Common myeloid progenitor, CD34-positive (primary cell): ENCODE data around the gene CDC5L.

ENCODE experiments used
- CTCF ChIA-PET: fragments of 350-600 bp; sonication (Branson Sonifier 250); formaldehyde crosslinking; loops from one replicate; lab custom pipeline; 2021; ENCODE audit warnings: antibody characterized with exemption; lab: Charles Lee
- POLR2A ChIA-PET: fragments of 350-600 bp; sonication (Branson Sonifier 250); formaldehyde crosslinking; loops from one replicate; lab custom pipeline; 2021; ENCODE audit warnings: antibody characterized with exemption; lab: Charles Lee
- DNase-seq, 3 donors: peaks; one replicate each; pipeline versions ENCODE4 v3.0.0 to v3.0.0-alpha.2; 2013
- H3K27ac ChIP-seq, 2 experiments: 1 replicate in 1 of 2; 2 replicates in 1 of 2; pipeline ENCODE4 v1.7.0; 2013; ENCODE audit warnings: inconsistent platforms in 2 of 2, low read length in 2 of 2, mild to moderate bottlenecking in 2 of 2, low read depth in 1 of 2, moderate library complexity in 1 of 2; ENCODE audit not compliant: severe bottlenecking in 2 of 2, insufficient read depth in 1 of 2, poor library complexity in 1 of 2
- H3K27me3 ChIP-seq, 5 experiments: replicated peaks in 2 of 5; 1 replicate in 3 of 5; 2 replicates in 2 of 5; pipeline versions ENCODE4 v1.6.1 to v1.7.0; 2013; ENCODE audit warnings: low read length in 4 of 5, mild to moderate bottlenecking in 2 of 5, moderate library complexity in 2 of 5, inconsistent platforms in 1 of 5; ENCODE audit not compliant: insufficient read depth in 5 of 5, control insufficient read depth in 4 of 5
- H3K36me3 ChIP-seq, 4 experiments: 1 replicate in 2 of 4; 2 replicates in 2 of 4; pipeline versions ENCODE4 v1.6.1 to v1.7.0; 2013; ENCODE audit warnings: low read length in 3 of 4, control low read depth in 1 of 4, mild to moderate bottlenecking in 1 of 4; ENCODE audit not compliant: control insufficient read depth in 4 of 4, insufficient read depth in 4 of 4
- H3K4me1 ChIP-seq, 4 experiments: 1 replicate in 3 of 4; 2 replicates in 1 of 4; pipeline versions ENCODE4 v1.6.1 to v1.7.1; 2013; ENCODE audit warnings: low read length in 3 of 4, mild to moderate bottlenecking in 3 of 4, control low read depth in 1 of 4, inconsistent platforms in 1 of 4, moderate library complexity in 1 of 4; ENCODE audit not compliant: control insufficient read depth in 4 of 4, insufficient read depth in 4 of 4; ENCODE audit errors: control extremely low read depth in 1 of 4
- H3K4me3 ChIP-seq, 7 experiments: 1 replicate in 4 of 7; 2 replicates in 3 of 7; pipeline versions ENCODE4 v1.5.1 to v1.7.0; 2013; ENCODE audit warnings: mild to moderate bottlenecking in 7 of 7, low read length in 6 of 7, moderate library complexity in 6 of 7, inconsistent platforms in 2 of 7, low read depth in 2 of 7, control low read depth in 1 of 7; ENCODE audit not compliant: insufficient read depth in 4 of 7, control insufficient read depth in 1 of 7; ENCODE audit errors: extremely low read depth in 1 of 7
- H3K9me3 ChIP-seq, 5 experiments: 1 replicate in 4 of 5; 2 replicates in 1 of 5; pipeline versions ENCODE4 v1.6.1 to v1.7.1; 2013; ENCODE audit warnings: low read length in 4 of 5, mild to moderate bottlenecking in 2 of 5, inconsistent platforms in 1 of 5, low read depth in 1 of 5, moderate library complexity in 1 of 5; ENCODE audit not compliant: control insufficient read depth in 4 of 5, insufficient read depth in 2 of 5; ENCODE audit errors: control extremely low read depth in 1 of 5
- WGBS: methylation state at CpG from one replicate; pipeline ENCODE4 v1.1.5; 2013; ENCODE audit not compliant: insufficient coverage; 5-methylcytosine and 5-hydroxymethylcytosine counted together

CDC5L gene

DNA sequence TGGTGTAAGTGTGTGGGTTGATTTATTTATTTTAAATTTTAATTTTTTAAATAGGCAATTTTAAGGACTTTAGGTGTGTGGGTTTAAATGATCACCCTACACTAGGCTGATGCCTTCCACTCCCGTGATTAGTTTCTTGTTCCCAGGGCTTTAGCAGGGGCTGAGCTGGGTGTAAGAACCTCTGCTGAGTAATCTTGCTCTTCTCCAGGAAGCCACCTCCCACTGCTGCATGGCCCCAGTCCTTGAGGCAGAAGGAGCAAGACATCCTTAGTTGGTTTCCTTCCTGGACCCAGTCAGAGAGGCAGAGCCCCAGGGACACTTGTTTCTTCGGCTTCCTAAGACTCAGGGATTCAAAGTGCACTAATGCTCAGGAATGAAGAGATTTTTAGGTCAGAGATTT is 19.8 kb upstream of the CDC5L start:
- Histone ChIP-seq H3K4me3 (no peak overlapping the region), H3K27ac (no peak overlapping the region), H3K27me3 (no peaks in the 10 kb centered on the region), H3K9me3 (no peaks in the 10 kb centered on the region), H3K4me1 (peaks cover 0 to 6% (median 3%) of the 10 kb centered on the region in 4 experiments), H3K36me3 (no peaks in the 10 kb centered on the region)
- ChIA-PET CTCF (interaction anchor here (1.0 to 1.3 kb wide), 2 partner anchors 19 to 54 kb away, joined by 3 to 4 read pairs; partner anchors contain the start of genes AARS2 and CDC5L), POLR2A (no interaction called here)
- DNase-seq = peak in 2 of 3 donors; percentile 35 to 41
- WGBS = 0% methylated on average over 1 of the region's 2 CpGs

DNA sequence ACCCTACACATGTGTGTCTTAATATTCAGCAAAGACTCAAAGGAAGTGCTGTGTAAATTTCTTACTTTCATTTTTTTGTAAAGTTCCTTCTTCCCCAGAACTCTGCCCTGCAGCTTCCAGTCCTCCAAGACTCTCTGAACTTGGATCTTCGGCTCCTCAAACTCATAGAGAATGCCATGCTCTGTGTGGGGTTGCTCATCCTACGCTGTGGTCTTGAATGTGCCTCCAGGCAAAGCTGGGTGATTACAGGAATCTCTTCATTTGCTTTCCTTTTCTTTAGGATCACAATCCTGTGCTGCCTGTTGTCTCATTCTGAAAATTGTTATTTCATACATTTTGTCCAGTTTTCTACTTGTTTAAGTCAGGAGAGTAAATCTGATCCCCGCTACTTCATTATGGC is 14.5 kb upstream of the CDC5L start:
- ChIA-PET CTCF (no interaction called here), POLR2A (no interaction called here)
- Histone ChIP-seq H3K4me1 (peaks cover 0 to 10% (median 2%) of the 10 kb centered on the region in 4 experiments), H3K9me3 (peaks cover 0 to 2% (median 0%) of the 10 kb centered on the region in 5 experiments), H3K27me3 (no peaks in the 10 kb centered on the region), H3K36me3 (no peaks in the 10 kb centered on the region), H3K27ac (no peak overlapping the region), H3K4me3 (no peak overlapping the region)
- no peak for DNase-seq
- WGBS = 40% methylated on average over 2 of the region's 3 CpGs

DNA sequence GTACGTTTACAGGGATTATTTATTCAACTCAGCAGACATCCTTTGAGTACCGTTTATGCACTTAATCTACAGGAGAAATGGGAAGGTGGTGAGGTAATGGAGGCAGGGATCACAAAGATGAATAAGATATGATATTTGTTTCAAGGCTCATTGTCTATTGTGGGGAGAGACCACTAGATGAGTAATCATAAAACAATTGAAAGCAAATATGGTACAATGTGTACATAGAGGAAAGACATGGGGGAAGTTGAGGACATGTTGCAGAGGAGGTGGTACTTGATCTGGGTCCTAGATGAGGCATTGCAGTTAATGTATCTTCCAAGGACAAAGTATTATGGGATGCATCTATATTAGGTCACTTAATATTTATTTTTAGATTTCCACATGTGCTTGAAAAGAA is 13.7 kb upstream of the CDC5L start:
- H3K27ac ChIP-seq = no peak overlapping the region
- WGBS = 100% methylated on average over 2 of the region's 2 CpGs
- H3K36me3 ChIP-seq = no peaks in the 10 kb centered on the region
- no peaks in the 10 kb centered on the region for H3K27me3 ChIP-seq
- H3K9me3 ChIP-seq = peaks cover 0 to 2% (median 0%) of the 10 kb centered on the region in 5 experiments
- ChIA-PET CTCF (no interaction called here), POLR2A (no interaction called here)
- H3K4me3 ChIP-seq = no peak overlapping the region
- H3K4me1 ChIP-seq = peaks cover 0 to 10% (median 2%) of the 10 kb centered on the region in 4 experiments
- DNase-seq = no peak

DNA sequence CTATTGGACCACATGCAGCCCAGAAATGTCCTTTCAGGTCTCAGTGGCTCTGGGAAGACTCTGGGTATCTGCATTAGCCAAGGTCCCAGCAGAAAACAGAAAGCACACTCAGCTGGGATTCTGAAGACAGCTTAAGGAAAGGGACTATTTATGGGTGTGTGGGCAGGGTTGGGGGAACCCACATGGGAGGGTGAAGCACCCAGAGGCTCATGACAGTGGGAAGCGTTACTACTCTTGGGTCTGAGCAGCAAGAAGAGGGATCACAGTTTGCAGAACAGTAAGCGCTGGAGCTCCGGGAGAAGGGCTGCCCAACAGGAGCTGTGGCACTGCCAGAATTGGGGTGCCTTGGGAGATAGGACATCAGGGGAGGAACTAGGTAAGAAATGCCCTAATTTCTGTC is 12.4 kb upstream of the CDC5L start:
- POLR2A ChIA-PET = interaction anchor here (0.5 kb wide), 1 partner anchor 215 kb away, joined by 3 read pairs; no protein-coding TSS in a partner anchor
- WGBS = 77% methylated on average over 3 of the region's 3 CpGs
- no peak overlapping the region for H3K4me3 ChIP-seq
- no peaks in the 10 kb centered on the region for H3K27me3 ChIP-seq
- peaks cover 0 to 2% (median 0%) of the 10 kb centered on the region in 5 experiments for H3K9me3 ChIP-seq
- no peaks in the 10 kb centered on the region for H3K36me3 ChIP-seq
- no peak overlapping the region for H3K27ac ChIP-seq
- peaks cover 0 to 10% (median 2%) of the 10 kb centered on the region in 4 experiments for H3K4me1 ChIP-seq
- CTCF ChIA-PET = no interaction called here
- DNase-seq = peak in 1 of 3 donors; percentile 14

DNA sequence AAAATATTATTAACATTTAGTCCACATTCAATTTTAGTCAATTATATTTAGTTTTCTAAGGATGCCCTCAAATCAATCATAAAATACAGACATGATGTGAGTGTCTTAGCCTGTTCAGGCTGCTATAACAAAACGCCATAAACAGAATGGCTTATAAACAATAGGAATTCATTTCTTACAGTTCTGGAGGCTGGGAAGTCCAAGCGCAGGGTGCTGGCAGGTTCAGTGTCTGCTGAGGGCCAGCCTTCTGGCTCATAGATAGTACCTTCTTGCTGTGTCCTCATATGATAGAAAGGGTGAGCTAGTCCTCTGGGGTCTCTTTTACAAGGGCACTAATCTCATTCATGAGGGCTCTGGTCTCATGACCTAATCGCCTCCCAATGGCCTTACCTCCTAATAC is 10.0 kb upstream of the CDC5L start:
- no peaks in the 10 kb centered on the region for H3K36me3 ChIP-seq
- H3K4me3 ChIP-seq = no peak overlapping the region
- POLR2A ChIA-PET = no interaction called here
- H3K4me1 ChIP-seq = peaks cover 0 to 10% (median 4%) of the 10 kb centered on the region in 4 experiments
- CTCF ChIA-PET = interaction anchor here (0.9 kb wide), 1 partner anchor 109 kb away, joined by 3 read pairs; no protein-coding TSS in a partner anchor
- no peak for DNase-seq
- H3K27ac ChIP-seq = no peak overlapping the region
- no peaks in the 10 kb centered on the region for H3K27me3 ChIP-seq
- WGBS = 100% methylated on average over 1 of the region's 3 CpGs
- peaks cover 0 to 2% (median 0%) of the 10 kb centered on the region in 5 experiments for H3K9me3 ChIP-seq

DNA sequence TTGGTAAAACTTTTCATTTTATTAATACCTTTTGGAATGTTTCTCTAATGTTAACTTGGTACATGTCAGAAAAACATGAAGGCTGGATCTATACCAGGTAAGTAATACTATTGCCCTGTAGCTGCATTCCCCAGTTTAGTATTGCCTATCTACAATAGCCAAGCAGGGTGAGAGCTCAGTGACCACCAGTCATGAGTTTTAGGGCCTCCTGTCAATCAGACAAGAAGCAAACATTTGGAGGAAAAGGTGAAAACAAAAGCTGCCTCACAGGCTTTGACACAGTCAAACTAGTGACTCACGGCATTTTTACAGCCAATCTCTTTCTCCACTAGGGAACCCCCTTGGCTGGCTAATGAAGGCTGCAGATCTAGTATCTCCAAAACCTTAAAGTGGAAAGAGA is 9.5 kb upstream of the CDC5L start:
- ChIA-PET POLR2A (no interaction called here), CTCF (interaction anchor here (0.6 to 0.9 kb wide), 2 partner anchors 45 to 110 kb away, joined by 3 read pairs; no protein-coding TSS in a partner anchor)
- 0% methylated on average over 1 of the region's 1 CpG for WGBS

DNA sequence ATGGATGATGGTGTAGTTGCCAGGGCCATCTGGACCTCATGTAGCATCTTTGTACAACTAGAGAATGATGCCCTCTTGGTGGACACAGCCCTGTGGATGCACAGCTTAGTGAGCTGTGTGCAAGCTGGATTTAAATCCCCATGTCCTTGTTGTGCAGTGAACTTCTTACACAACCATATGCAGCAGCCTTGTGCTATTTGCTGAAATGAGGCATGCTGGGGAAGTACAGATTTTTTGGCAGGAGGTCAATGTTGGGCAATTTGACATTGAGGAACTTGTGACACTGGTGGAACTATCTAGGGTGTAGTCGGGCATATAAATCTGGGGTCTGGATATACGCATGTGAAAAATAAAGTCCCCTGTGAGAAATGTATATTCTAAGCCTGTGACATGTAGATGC is 5.8 kb upstream of the CDC5L start:
- H3K4me1 ChIP-seq = peaks cover 2 to 8% (median 4%) of the 10 kb centered on the region in 4 experiments
- H3K9me3 ChIP-seq = peaks cover 0 to 2% (median 0%) of the 10 kb centered on the region in 5 experiments
- no peaks in the 10 kb centered on the region for H3K36me3 ChIP-seq
- H3K4me3 ChIP-seq = no peak overlapping the region
- no peak overlapping the region for H3K27ac ChIP-seq
- CTCF ChIA-PET = interaction anchor here (1.5 kb wide), 1 partner anchor 24 kb away, joined by 3 read pairs; no protein-coding TSS in a partner anchor
- POLR2A ChIA-PET = no interaction called here
- no peaks in the 10 kb centered on the region for H3K27me3 ChIP-seq
- WGBS = 62% methylated on average over 2 of the region's 2 CpGs
- DNase-seq = peak; percentile 21 to 72 (median 69)

More for the DNA sequence above, 9.5 kb upstream of the CDC5L start:
- Histone ChIP-seq H3K27ac (no peak overlapping the region), H3K27me3 (no peaks in the 10 kb centered on the region), H3K4me3 (no peak overlapping the region), H3K4me1 (peaks cover 0 to 7% (median 4%) of the 10 kb centered on the region in 4 experiments), H3K9me3 (peaks cover 0 to 2% (median 0%) of the 10 kb centered on the region in 5 experiments), H3K36me3 (no peaks in the 10 kb centered on the region)
- DNase-seq = no peak
